ENCODE data around the gene ITGB4. TPM values are rescaled to one million over a fixed set of nuclear protein-coding genes. Genes with fewer than 3 reads are reported as not detected.

Gene ITGB4
- total and polyA plus RNA-seq, 2 of the 13 experiments (the other 11 are each of a cell fraction or from before 2014, with no cell fraction given): 6.9 to 14.5 TPM

GRCh38 chr17:75763613-75764416 is 42.6 kb downstream of the ITGB4 start (continued):
- peak; percentile 84 for TF ChIP-seq ZBTB33 (CRISPR knock-in tag; IDR thresholded peaks at IDR 0.05)
- 0 out of 2 replicates have a peak, but pooled peaks have one; percentile 40 for TF ChIP-seq ZC3H4 (CRISPR knock-in tag; IDR thresholded peaks at IDR 0.05; ENCODE audit: borderline replicate concordance)
- TF ChIP-seq MTA1 (CRISPR knock-in tag; IDR thresholded peaks at IDR 0.05; ENCODE audit: borderline replicate concordance): peak; percentile 86
- TF ChIP-seq HMGA1 (CRISPR knock-in tag; conservative IDR thresholded peaks at IDR 0.05): no peak
- no peak for TF ChIP-seq AKNA (CRISPR knock-in tag; IDR thresholded peaks at IDR 0.05; ENCODE audit: borderline replicate concordance)
- no peak for TF ChIP-seq NFATC3 (CRISPR knock-in tag; IDR thresholded peaks at IDR 0.05)
- TF ChIP-seq ZNF574 (CRISPR knock-in tag; IDR thresholded peaks at IDR 0.05): no peak
- TF ChIP-seq ZBTB25 (CRISPR knock-in tag; IDR thresholded peaks at IDR 0.05): peak; percentile 84
- no peak; the same call in 1 of the 2 replicates for TF ChIP-seq RCOR2 (CRISPR knock-in tag; IDR thresholded peaks at IDR 0.05)
- 0 out of 2 replicates have a peak, but pooled peaks have one; percentile 75 for TF ChIP-seq ZKSCAN8 (CRISPR knock-in tag; IDR thresholded peaks at IDR 0.05; ENCODE audit: borderline replicate concordance)
- peak; percentile 55; the same call in 1 of the 2 replicates for TF ChIP-seq BORCS8-MEF2B (CRISPR knock-in tag; IDR thresholded peaks at IDR 0.05)
- TF ChIP-seq IKZF4 (CRISPR knock-in tag; IDR thresholded peaks at IDR 0.05; ENCODE audit: borderline replicate concordance, low read depth, not compliant biosample characterization): no peak
- no peak for TF ChIP-seq TRIM24 (CRISPR knock-in tag; IDR thresholded peaks at IDR 0.05)
- no peak for TF ChIP-seq ZNF660 (CRISPR knock-in tag; IDR thresholded peaks at IDR 0.05; ENCODE audit: borderline replicate concordance, low read depth)
- peak; percentile 25; the same call in 1 of the 2 replicates for TF ChIP-seq NFKB2 (CRISPR knock-in tag; IDR thresholded peaks at IDR 0.05; ENCODE audit: borderline replicate concordance)
- TF ChIP-seq SMC3 (IDR thresholded peaks at IDR 0.05; ENCODE audit: low read length): no peak
- TF ChIP-seq ZNF674 (CRISPR knock-in tag; IDR thresholded peaks at IDR 0.05; ENCODE audit: low read depth): no peak
- TF ChIP-seq RBM39 (IDR thresholded peaks at IDR 0.05; ENCODE audit: low read depth, low read length, poor library complexity, severe bottlenecking): no peak
